Right lobe of liver (tissue), 6 donors: ENCODE measurements around the gene TRH. TPM values are rescaled to one million over a fixed set of nuclear protein-coding genes. Genes with fewer than 3 reads are reported as not detected.

Source experiments
- ATAC-seq, 4 donors: fragments of 200-7000 bp; cut with Tn5 transposase; one replicate each; pipeline ENCODE4 v1.9.1; 2020; ENCODE audit warnings: mild to moderate bottlenecking in 4 of 4, moderate library complexity in 4 of 4
- DNase-seq, 3 donors: peaks; one replicate each; pipeline ENCODE4 v3.0.0-alpha.2; 2020
- H3K27ac ChIP-seq, 3 donors: fragments of 200-600 bp; one replicate each; pipeline ENCODE4 v1.8.0; 2022
- H3K27me3 ChIP-seq, 2 donors: fragments of 200-600 bp; one replicate each; pipeline ENCODE4 v1.8.0; 2022
- H3K36me3 ChIP-seq, 4 donors: fragments of 200-600 bp; sonication (generic) in 1 of 4; one replicate each; pipeline versions ENCODE4 v1.5.1 to v1.8.0; 2017 to 2022; ENCODE audit warnings: control low read depth in 1 of 4
- H3K4me1 ChIP-seq, 4 donors: fragments of 200-600 bp; sonication (generic) in 1 of 4; one replicate each; pipeline versions ENCODE4 v1.5.1 to v1.8.0; 2017 to 2022; ENCODE audit warnings: control low read depth in 1 of 4
- H3K4me3 ChIP-seq, 3 donors: fragments of 200-600 bp; one replicate each; pipeline ENCODE4 v1.8.0; 2022
- H3K9me3 ChIP-seq, 4 donors: fragments of 200-600 bp; sonication (generic) in 1 of 4; one replicate each; pipeline versions ENCODE4 v1.5.1 to v1.8.0; 2017 to 2022; ENCODE audit warnings: control low read depth in 1 of 4
- POLR2A ChIP-seq: fragments of 450-650 bp; IDR thresholded peaks from one replicate; pipeline ENCODE4 v1.6.1; 2017; ENCODE audit warnings: antibody characterized with exemption, mild to moderate bottlenecking
- WGBS: methylation state at CpG from one replicate; pipeline ENCODE4 v1.1.6; 2018; ENCODE audit warnings: low coverage, low lambda C conversion rate; ENCODE audit not compliant: insufficient coverage; ENCODE audit errors: missing lambda C conversion rate; 5-methylcytosine and 5-hydroxymethylcytosine counted together
- intact Hi-C, 2 donors: fragments of 100-400 bp; cut with DNase I; formaldehyde crosslinking; loops; one replicate each; pipeline versions ENCODE4 v1.11.2 to v1.14.1; 2022
- total RNA-seq, 6 experiments: library from RNA; depleted of rRNA in 2 of 6; stranded (reverse); fragments of >200 nt in 2 of 6; fragmentation: NEBNext Ultra II Directional in 3 of 6; extraction: Animal tissue kit (Norgen Biotek cat#: 25700) in 3 of 6; gene quantifications; one replicate each; pipeline versions ENCODE4 v1.1.0 to v1.2.4, GENCODE V29; 2016 to 2023
- TF ChIP-seq, protein P1 (sequence below), 4 donors: fragments of 200-600 bp in 3 of 4; fragments of 450-650 bp in 1 of 4; IDR thresholded peaks; one replicate each; pipeline versions ENCODE4 v1.5.1 to v1.8.0; 2016 to 2022; ENCODE audit warnings: antibody characterized with exemption in 4 of 4, mild to moderate bottlenecking in 2 of 4
- donor health status: DM: no; HTN: yes; CAD: no.
- donor health status: DM: no; HTN: no; CAD: no.
- donor health status: DM: no; HTN: no; CAD: no.
- donor health status: DM: no; HTN: yes; CAD: no.
- donor health status: DM: no; HTN: yes; CAD: no.

The TRH gene
- total RNA-seq, 6 experiments from 2014 or later: not detected

DNA sequence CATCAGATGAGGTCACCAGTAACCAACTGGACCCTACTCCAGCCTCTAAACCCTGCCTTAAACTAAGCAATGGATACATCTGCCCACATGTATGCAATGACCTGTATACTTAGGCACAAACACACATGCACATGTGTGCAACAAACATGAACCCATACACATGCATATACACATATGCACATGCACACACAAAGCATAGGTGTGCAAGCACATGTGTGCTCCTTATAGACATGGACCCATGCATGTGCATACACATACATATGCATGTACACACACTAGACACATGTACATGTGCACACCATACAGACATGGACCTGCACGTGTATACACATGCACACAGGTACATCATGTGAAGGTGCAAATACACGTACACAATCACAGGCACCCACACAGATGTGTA lies 8.6 kb upstream of the TRH start:
- intact Hi-C loops: no loop called here
- Histone ChIP-seq H3K27me3 (no peaks in the 10 kb centered on the region), H3K9me3 (no peaks in the 10 kb centered on the region), H3K36me3 (no peaks in the 10 kb centered on the region), H3K27ac (no peak overlapping the region), H3K4me3 (no peak overlapping the region), H3K4me1 (no peaks in the 10 kb centered on the region)
- TF ChIP-seq, protein P1, sequence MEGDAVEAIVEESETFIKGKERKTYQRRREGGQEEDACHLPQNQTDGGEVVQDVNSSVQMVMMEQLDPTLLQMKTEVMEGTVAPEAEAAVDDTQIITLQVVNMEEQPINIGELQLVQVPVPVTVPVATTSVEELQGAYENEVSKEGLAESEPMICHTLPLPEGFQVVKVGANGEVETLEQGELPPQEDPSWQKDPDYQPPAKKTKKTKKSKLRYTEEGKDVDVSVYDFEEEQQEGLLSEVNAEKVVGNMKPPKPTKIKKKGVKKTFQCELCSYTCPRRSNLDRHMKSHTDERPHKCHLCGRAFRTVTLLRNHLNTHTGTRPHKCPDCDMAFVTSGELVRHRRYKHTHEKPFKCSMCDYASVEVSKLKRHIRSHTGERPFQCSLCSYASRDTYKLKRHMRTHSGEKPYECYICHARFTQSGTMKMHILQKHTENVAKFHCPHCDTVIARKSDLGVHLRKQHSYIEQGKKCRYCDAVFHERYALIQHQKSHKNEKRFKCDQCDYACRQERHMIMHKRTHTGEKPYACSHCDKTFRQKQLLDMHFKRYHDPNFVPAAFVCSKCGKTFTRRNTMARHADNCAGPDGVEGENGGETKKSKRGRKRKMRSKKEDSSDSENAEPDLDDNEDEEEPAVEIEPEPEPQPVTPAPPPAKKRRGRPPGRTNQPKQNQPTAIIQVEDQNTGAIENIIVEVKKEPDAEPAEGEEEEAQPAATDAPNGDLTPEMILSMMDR (IDR thresholded peaks at IDR 0.05): no peak
- TF ChIP-seq POLR2A: no peak
- DNase-seq: no peak
- ATAC-seq: no peak
- WGBS: no CpG with 5 or more reads among the region's 2 CpGs

DNA sequence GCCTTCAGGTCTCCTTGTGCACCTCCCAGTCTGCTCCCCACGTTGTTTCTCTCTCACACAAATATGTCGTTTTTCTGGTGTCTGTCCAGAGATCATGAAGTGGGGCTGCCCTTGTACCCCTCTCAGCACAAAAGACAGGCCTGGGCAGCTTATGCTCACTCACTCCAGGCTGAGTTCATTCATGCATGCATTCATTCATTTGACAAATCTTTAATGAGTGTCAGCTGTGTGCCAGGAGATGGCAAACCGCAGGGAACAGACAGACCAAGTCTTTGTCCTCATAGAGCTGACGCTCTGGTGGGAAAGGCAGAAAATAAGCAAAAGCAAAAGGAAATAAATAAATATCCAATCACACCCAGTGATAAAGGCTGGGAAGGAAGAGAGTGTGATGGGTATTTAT lies 7.6 kb upstream of the TRH start:
- no peak overlapping the region for H3K27ac ChIP-seq
- no peaks in the 10 kb centered on the region for H3K9me3 ChIP-seq
- no peaks in the 10 kb centered on the region for H3K27me3 ChIP-seq
- DNase-seq: no peak
- no peaks in the 10 kb centered on the region for H3K4me1 ChIP-seq
- no peaks in the 10 kb centered on the region for H3K36me3 ChIP-seq
- H3K4me3 ChIP-seq: no peak overlapping the region
- no peak for ATAC-seq
- intact Hi-C loops: no loop called here
- 42% methylated on average over 4 of the region's 4 CpGs for WGBS
- TF ChIP-seq, protein P1 (IDR thresholded peaks at IDR 0.05): no peak

DNA sequence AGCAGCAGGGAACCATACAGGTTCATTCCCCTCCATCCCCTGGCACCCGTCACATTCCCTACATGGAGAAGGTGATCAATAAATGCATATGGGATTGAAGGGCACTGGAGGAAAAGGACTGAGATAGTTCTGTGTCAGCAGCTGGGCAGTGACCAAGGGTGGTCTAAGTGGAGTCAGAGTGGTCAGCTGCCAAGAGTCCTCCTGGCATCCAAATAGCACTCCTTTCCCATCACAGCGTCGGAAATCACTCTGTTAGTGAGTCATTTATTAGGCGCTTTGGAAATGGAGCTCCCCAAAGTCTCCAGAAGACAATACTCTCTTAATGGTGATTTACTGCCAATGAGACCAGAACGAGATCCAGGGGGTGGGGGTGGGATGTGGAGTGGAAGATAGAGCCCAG lies 6.8 kb upstream of the TRH start:
- no peak for ATAC-seq
- H3K4me1 ChIP-seq: no peaks in the 10 kb centered on the region
- DNase-seq: no peak
- TF ChIP-seq, protein P1 (IDR thresholded peaks at IDR 0.05): no peak
- TF ChIP-seq POLR2A: no peak
- WGBS: 69% methylated on average over 5 of the region's 5 CpGs
- H3K4me3 ChIP-seq: no peak overlapping the region
- no peaks in the 10 kb centered on the region for H3K36me3 ChIP-seq
- no peaks in the 10 kb centered on the region for H3K9me3 ChIP-seq
- intact Hi-C loops: no loop called here
- H3K27ac ChIP-seq: no peak overlapping the region
- H3K27me3 ChIP-seq: no peaks in the 10 kb centered on the region

DNA sequence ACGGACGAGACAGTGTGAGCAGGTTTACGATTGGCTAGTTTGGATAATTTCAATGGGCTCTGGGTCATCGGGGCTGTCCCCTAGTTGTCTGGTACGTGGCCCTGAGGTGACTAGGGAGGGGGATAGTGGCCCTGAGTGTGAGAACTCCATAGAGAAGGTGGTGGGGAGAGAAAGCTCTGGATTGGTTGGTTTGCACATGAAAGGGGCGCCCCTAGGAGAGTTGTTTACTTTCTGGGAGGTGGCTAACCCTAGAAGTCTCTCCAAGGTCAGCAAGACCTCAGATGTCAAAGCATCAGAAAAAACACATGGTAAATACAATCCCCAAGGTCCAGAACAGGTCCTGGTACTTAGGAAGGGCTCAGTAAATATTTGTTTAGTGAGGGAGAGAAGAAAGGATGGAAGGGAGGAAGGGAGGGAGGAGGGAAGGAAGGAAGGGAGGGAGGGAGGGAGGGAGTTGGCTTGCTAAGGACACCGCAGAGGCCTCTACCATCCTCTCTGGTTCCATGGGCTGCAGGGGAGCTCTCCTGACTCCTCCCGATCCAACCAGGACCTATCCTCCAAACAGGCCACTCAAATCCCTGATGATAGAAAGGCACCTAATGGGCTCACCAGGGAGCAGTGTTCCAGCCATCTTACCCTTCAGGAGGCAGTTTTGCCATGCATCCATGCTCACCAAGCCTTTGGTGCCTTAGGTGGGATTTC lies 3.0 kb upstream of the TRH start:
- H3K27me3 ChIP-seq: peaks cover 4 to 11% of the 10 kb centered on the region in 2 donors
- H3K36me3 ChIP-seq: no peaks in the 10 kb centered on the region
- intact Hi-C loops: no loop called here
- H3K4me3 ChIP-seq: no peak overlapping the region
- H3K4me1 ChIP-seq: peaks cover 0 to 14% (median 0%) of the 10 kb centered on the region in 4 donors
- no peak overlapping the region for H3K27ac ChIP-seq
- 30% methylated on average over 7 of the region's 8 CpGs for WGBS
- ATAC-seq (no peak), DNase-seq (peak in 1 of 3 donors; percentile 11)
- no peak for TF ChIP-seq POLR2A
- TF ChIP-seq, protein P1 (IDR thresholded peaks at IDR 0.05): no peak
- no peaks in the 10 kb centered on the region for H3K9me3 ChIP-seq
